H9 (cell line): Measurements from ENCODE around the gene RSPO1. TPM values are rescaled to one million over a fixed set of nuclear protein-coding genes. Genes with fewer than 3 reads are reported as not detected.

Source experiments
- DNase-seq: peaks from one replicate; pipeline ENCODE4 v3.0.0-alpha.2; 2017
- H2AFZ ChIP-seq: one replicate; pipeline ENCODE4 v1.6.1; 2013; ENCODE audit warnings: mild to moderate bottlenecking, low read length, control low read depth, moderate library complexity
- H2AK5ac ChIP-seq: 2 replicates; pipeline ENCODE4 v1.6.1; 2013; ENCODE audit warnings: low read length, control low read depth, mixed read lengths; ENCODE audit not compliant: insufficient read length
- H2BK120ac ChIP-seq: one replicate; pipeline ENCODE4 v1.6.1; 2013; ENCODE audit warnings: low read depth, mild to moderate bottlenecking, low read length, control low read depth, inconsistent platforms; ENCODE audit not compliant: poor library complexity, severe bottlenecking
- H2BK12ac ChIP-seq: 2 replicates; pipeline ENCODE4 v1.6.1; 2013; ENCODE audit warnings: low read length, control low read depth, mixed read lengths, low read depth; ENCODE audit not compliant: insufficient read length
- H2BK15ac ChIP-seq: 2 replicates; pipeline ENCODE4 v1.6.1; 2013; ENCODE audit warnings: low read depth, low read length, control low read depth
- H2BK20ac ChIP-seq: one replicate; pipeline ENCODE4 v1.6.1; 2013; ENCODE audit warnings: low read depth, mild to moderate bottlenecking, low read length, control low read depth, inconsistent platforms; ENCODE audit not compliant: poor library complexity, severe bottlenecking
- H2BK5ac ChIP-seq: 2 replicates; pipeline ENCODE4 v1.6.1; 2013; ENCODE audit warnings: low read length, control low read depth, mixed read lengths; ENCODE audit not compliant: insufficient read length
- H3K14ac ChIP-seq: 2 replicates; pipeline ENCODE4 v1.6.1; 2013; ENCODE audit warnings: low read length, control low read depth; ENCODE audit not compliant: insufficient read depth
- H3K18ac ChIP-seq: 2 replicates; pipeline ENCODE4 v1.6.1; 2013; ENCODE audit warnings: low read depth, mild to moderate bottlenecking, mixed read lengths, low read length, control low read depth; ENCODE audit not compliant: insufficient read length
- H3K23ac ChIP-seq: 2 replicates; pipeline ENCODE4 v1.6.1; 2013; ENCODE audit warnings: low read length, control low read depth, mixed read lengths, low read depth; ENCODE audit not compliant: insufficient read length
- H3K23me2 ChIP-seq: 2 replicates; pipeline ENCODE4 v1.6.1; 2013; ENCODE audit warnings: low read depth, mild to moderate bottlenecking, mixed read lengths, low read length, control low read depth; ENCODE audit not compliant: insufficient read length, poor library complexity, severe bottlenecking
- H3K27ac ChIP-seq: 2 replicates; pipeline ENCODE4 v1.5.1; 2013; ENCODE audit warnings: low read length, control low read depth, mixed read lengths, low read depth; ENCODE audit not compliant: insufficient read length
- H3K27me3 ChIP-seq: 2 replicates; pipeline ENCODE4 v1.6.1; 2013; ENCODE audit warnings: low read length, control low read depth, inconsistent platforms; ENCODE audit not compliant: insufficient read depth
- H3K4ac ChIP-seq: 2 replicates; pipeline ENCODE4 v1.6.1; 2013; ENCODE audit warnings: low read depth, mild to moderate bottlenecking, control low read depth, inconsistent platforms, low read length, moderate library complexity
- H3K4me1 ChIP-seq: 2 replicates; pipeline ENCODE4 v1.6.1; 2013; ENCODE audit warnings: low read length, control low read depth, inconsistent platforms; ENCODE audit not compliant: insufficient read depth
- H3K4me2 ChIP-seq: 2 replicates; pipeline ENCODE4 v1.6.1; 2013; ENCODE audit warnings: low read length, control low read depth, mixed read lengths; ENCODE audit not compliant: insufficient read length, insufficient read depth
- H3K56ac ChIP-seq: 2 replicates; pipeline ENCODE4 v1.6.1; 2013; ENCODE audit warnings: low read depth, mild to moderate bottlenecking, mixed read lengths, low read length, control low read depth; ENCODE audit not compliant: insufficient read length
- H3K79me1 ChIP-seq: 2 replicates; pipeline ENCODE4 v1.6.1; 2013; ENCODE audit warnings: low read depth, mild to moderate bottlenecking, moderate library complexity, low read length, control low read depth, inconsistent platforms; ENCODE audit not compliant: insufficient read depth, poor library complexity, severe bottlenecking
- H3K79me2 ChIP-seq: 2 replicates; pipeline ENCODE4 v1.6.1; 2013; ENCODE audit warnings: low read length, control low read depth, inconsistent platforms; ENCODE audit not compliant: insufficient read depth
- H3K9ac ChIP-seq: 2 replicates; pipeline ENCODE4 v1.6.1; 2013; ENCODE audit warnings: low read length, control low read depth, mixed read lengths; ENCODE audit not compliant: insufficient read length; ENCODE audit errors: extremely low read depth
- H3K9me3 ChIP-seq: one replicate; pipeline ENCODE4 v1.6.1; 2013; ENCODE audit warnings: low read depth, low read length, inconsistent platforms; ENCODE audit not compliant: control insufficient read depth
- H3T11ph ChIP-seq: one replicate; pipeline ENCODE4 v1.6.1; 2013; ENCODE audit warnings: mild to moderate bottlenecking, low read length, control low read depth, inconsistent platforms
- H4K20me1 ChIP-seq: one replicate; pipeline ENCODE4 v1.6.1; 2013; ENCODE audit not compliant: control insufficient read depth, insufficient read length, insufficient read depth
- H4K5ac ChIP-seq: 2 replicates; pipeline ENCODE4 v1.6.1; 2013; ENCODE audit warnings: low read depth, mild to moderate bottlenecking, mixed read lengths, low read length, control low read depth; ENCODE audit not compliant: insufficient read length
- H4K8ac ChIP-seq: replicated peaks from 2 replicates; pipeline ENCODE4 v1.6.1; 2013; ENCODE audit warnings: low read length, control low read depth, mixed read lengths, low read depth; ENCODE audit not compliant: insufficient read length
- H4K91ac ChIP-seq: 2 replicates; pipeline ENCODE4 v1.6.1; 2013; ENCODE audit warnings: low read depth, mild to moderate bottlenecking, moderate library complexity, mixed read lengths, low read length, control low read depth; ENCODE audit not compliant: insufficient read length
- H3K27ac Mint-ChIP-seq, 3 experiments: 2 replicates in 2 of 3; 3 replicates in 1 of 3; pipeline ENCODE4 v1.8.0; 2020 to 2021; ENCODE audit warnings: mixed read lengths in 3 of 3, mild to moderate bottlenecking in 1 of 3, moderate library complexity in 1 of 3
- H3K27me3 Mint-ChIP-seq: 2 replicates; pipeline ENCODE4 v1.8.0; 2021; ENCODE audit warnings: low read depth, mild to moderate bottlenecking, moderate library complexity, mixed read lengths
- H3K36me3 Mint-ChIP-seq, 3 experiments: 2 replicates in 2 of 3; 3 replicates in 1 of 3; pipeline ENCODE4 v1.8.0; 2020 to 2021; ENCODE audit warnings: low read depth in 3 of 3, mixed read lengths in 3 of 3; ENCODE audit not compliant: insufficient read depth in 1 of 3
- H3K4me1 Mint-ChIP-seq, 2 experiments: 2 replicates each; pipeline ENCODE4 v1.8.0; 2020; ENCODE audit warnings: mixed read lengths in 2 of 2
- H3K4me3 Mint-ChIP-seq, 2 experiments: 2 replicates in 1 of 2; 3 replicates in 1 of 2; pipeline ENCODE4 v1.8.0; 2020 to 2021; ENCODE audit warnings: mild to moderate bottlenecking in 2 of 2, mixed read lengths in 2 of 2, moderate library complexity in 1 of 2
- H3K9me3 Mint-ChIP-seq, 2 experiments: 2 replicates in 1 of 2; 3 replicates in 1 of 2; pipeline ENCODE4 v1.8.0; 2020; ENCODE audit warnings: mild to moderate bottlenecking in 2 of 2, mixed read lengths in 2 of 2, moderate library complexity in 1 of 2
- WGBS: extraction: QIAGEN DNeasy Blood & Tissue Kit; methylation state at CpG from one replicate; pipeline ENCODE4 v1.1.7; 2013; ENCODE audit warnings: missing lambda C conversion rate, low lambda C conversion rate, mixed read lengths; ENCODE audit not compliant: insufficient read length; ENCODE audit errors: extremely low coverage; 5-methylcytosine and 5-hydroxymethylcytosine counted together
- total RNA-seq: library from RNA; stranded (reverse); gene quantifications from 2 replicates; pipeline ENCODE4 v1.2.1, GENCODE V29; 2021
- TF ChIP-seq, protein P1 (sequence below): fragments of 200-600 bp; sonication (generic); conservative IDR thresholded peaks from 3 replicates; pipeline ENCODE4 v1.8.0; 2021; ENCODE audit warnings: antibody characterized with exemption, mild to moderate bottlenecking

RSPO1 gene
- total RNA-seq, 1 experiment from 2014 or later, result 0.35 TPM

DNA sequence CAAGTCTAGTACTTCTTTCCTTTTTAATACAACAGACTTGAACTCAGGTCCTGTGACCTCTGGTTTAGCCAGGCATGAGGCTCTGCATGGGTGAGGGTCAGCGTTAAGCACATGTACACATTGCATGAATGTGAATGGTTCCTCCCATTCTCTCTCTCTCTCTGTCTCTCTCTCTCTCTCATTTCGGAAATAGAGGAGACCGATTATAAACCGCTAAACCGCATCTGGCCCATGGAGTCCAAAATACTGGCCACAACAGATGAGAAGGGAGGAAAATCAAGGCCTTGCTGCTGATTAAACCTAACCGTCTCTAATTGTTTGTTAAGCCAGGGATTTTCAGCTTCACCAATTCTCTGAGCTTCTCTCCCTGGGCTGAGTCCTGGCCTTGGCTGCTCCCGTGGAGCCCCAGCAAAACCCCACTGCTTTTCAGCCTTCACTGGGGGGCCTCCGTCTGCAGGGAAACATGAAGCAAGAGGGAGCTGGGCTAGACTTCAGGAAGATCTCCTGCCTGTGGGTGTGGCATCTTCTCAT is 6.6 kb downstream of the RSPO1 start:
- no peak overlapping the region for H3K23ac ChIP-seq
- H3K36me3 Mint-ChIP-seq, result peaks cover 0 to 1% (median 0%) of the 10 kb centered on the region in 3 experiments; a peak in 1 of 7 replicates
- no peak overlapping the region for H2BK12ac ChIP-seq
- no peak overlapping the region for H3K4ac ChIP-seq
- no peak overlapping the region for H3K9ac ChIP-seq
- H3K18ac ChIP-seq, result no peak overlapping the region
- no peaks in the 10 kb centered on the region for H3K4me1 ChIP-seq
- H4K91ac ChIP-seq, result no peak overlapping the region
- WGBS, result no CpG with 5 or more reads among the region's 8 CpGs
- no peak overlapping the region for H2AFZ ChIP-seq
- no peak overlapping the region for H2BK20ac ChIP-seq
- no peaks in the 10 kb centered on the region for H3K79me1 ChIP-seq
- H2BK15ac ChIP-seq, result no peak overlapping the region
- H3K27me3 Mint-ChIP-seq, result peaks cover 93% of the 10 kb centered on the region
- no peak overlapping the region for H3K27ac ChIP-seq
- no peak overlapping the region for H2BK120ac ChIP-seq
- no peaks in the 10 kb centered on the region for H4K20me1 ChIP-seq
- no peak for DNase-seq
- no peak overlapping the region; a peak in 1 of 7 replicates for H3K27ac Mint-ChIP-seq
- no peak overlapping the region for H3K4me2 ChIP-seq
- no peaks in the 10 kb centered on the region for H3K79me2 ChIP-seq
- H3K23me2 ChIP-seq, result no peaks in the 10 kb centered on the region
- no peak overlapping the region for H3T11ph ChIP-seq
- H4K5ac ChIP-seq, result no peak overlapping the region
- H3K56ac ChIP-seq, result no peak overlapping the region
- TF ChIP-seq, protein P1, sequence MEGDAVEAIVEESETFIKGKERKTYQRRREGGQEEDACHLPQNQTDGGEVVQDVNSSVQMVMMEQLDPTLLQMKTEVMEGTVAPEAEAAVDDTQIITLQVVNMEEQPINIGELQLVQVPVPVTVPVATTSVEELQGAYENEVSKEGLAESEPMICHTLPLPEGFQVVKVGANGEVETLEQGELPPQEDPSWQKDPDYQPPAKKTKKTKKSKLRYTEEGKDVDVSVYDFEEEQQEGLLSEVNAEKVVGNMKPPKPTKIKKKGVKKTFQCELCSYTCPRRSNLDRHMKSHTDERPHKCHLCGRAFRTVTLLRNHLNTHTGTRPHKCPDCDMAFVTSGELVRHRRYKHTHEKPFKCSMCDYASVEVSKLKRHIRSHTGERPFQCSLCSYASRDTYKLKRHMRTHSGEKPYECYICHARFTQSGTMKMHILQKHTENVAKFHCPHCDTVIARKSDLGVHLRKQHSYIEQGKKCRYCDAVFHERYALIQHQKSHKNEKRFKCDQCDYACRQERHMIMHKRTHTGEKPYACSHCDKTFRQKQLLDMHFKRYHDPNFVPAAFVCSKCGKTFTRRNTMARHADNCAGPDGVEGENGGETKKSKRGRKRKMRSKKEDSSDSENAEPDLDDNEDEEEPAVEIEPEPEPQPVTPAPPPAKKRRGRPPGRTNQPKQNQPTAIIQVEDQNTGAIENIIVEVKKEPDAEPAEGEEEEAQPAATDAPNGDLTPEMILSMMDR, result no peak
- H3K27me3 ChIP-seq, result peaks cover 43% of the 10 kb centered on the region
- no peak overlapping the region for H3K4me3 Mint-ChIP-seq
- H3K4me1 Mint-ChIP-seq, result peaks cover 13 to 46% of the 10 kb centered on the region in 2 experiments
- H3K14ac ChIP-seq, result no peak overlapping the region
- H3K9me3 ChIP-seq, result no peaks in the 10 kb centered on the region
- H3K9me3 Mint-ChIP-seq, result no peaks in the 10 kb centered on the region; a peak in 1 of 5 replicates
- no peak overlapping the region for H4K8ac ChIP-seq
- no peak overlapping the region for H2BK5ac ChIP-seq
- H2AK5ac ChIP-seq, result no peak overlapping the region
